NCI-H526 (cell line): ENCODE results near the gene CHPT1.
A peak's percentile ranks its signal among the peaks of the same experiment; 100 is the strongest.

Experiments used
- DNase-seq, 2 experiments: peaks; one replicate each; lab custom pipeline; 2025; lab: John Stamatoyannopoulos, UW

CHPT1 gene

DNA sequence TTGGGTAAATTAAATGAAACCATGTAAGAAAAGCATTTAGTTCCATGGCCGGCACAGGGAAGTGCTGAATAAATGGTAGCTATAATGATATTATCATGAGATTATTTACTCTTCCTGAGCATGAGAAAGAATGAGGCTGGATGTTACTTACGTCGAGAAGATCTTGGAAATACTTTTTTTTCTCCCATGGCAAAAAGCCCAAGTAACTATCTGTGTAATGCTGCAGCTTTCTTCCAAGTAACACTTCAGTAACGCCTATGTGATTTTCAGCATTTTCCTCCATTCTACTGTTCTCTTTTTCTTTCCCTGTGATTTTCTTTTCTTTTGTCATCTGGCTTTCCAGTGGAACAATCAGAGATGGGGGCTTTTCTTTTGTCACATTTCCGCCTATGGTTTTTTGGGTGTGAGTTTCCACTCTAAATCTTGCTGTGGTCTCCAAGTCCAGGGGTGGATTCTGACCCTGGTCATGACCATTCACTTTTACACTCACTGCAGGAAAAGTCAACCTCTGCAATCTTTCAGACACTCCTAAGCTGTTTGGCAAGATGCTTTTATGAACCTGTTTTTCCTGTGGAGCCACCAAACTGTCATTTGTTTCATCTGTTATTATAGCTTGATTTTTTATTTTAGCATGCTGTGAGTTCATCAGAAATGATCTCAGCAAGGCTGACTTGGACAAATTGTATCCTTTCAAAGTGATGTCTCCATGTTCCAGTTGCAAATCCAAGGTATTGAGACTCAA, 66.8 kb downstream of the CHPT1 start:
- DNase-seq: no peak

DNA sequence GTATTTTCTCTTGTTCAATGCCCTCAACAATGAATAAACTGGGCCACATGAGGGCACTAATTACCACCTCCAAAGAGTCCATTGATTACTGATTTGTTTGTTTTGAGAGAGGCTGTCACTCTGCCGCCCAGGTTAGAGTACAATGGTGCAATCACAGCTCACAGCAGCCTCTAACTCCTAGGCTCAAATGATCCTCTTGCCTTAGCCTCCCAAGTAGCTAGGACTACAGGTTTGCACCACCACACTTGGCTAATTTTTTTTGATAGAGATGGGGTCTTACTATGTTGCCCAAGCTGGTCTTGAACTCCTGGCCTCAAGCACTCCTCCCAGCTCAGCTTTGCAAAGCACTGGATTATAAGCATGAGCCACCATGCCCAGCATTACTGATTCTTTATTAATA, 70.1 kb downstream of the CHPT1 start:
- no peak for DNase-seq

DNA sequence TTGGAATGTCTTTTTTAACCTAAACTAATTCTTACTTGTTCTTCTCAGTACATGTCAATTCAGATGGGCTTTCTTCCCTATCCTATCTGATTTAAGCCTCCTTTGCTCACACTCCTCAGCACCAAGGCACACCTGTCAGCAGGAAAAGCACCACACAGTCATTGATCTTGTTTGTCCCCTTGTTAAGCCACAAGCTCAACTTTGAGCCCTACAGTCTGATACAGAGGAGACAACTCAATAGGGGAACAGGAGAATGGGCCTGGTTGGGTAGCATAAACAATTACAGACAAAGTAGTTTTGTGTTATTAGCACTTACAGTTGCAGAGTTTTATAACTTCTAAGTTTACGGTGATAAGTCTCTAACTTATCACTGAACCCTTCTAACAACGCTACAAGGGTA, 71.3 kb downstream of the CHPT1 start:
- no peak for DNase-seq

- DNase-seq: no peak
Measured at GRCh38 chr12:101769865-101770264, 72.4 kb downstream of the CHPT1 start.

DNA sequence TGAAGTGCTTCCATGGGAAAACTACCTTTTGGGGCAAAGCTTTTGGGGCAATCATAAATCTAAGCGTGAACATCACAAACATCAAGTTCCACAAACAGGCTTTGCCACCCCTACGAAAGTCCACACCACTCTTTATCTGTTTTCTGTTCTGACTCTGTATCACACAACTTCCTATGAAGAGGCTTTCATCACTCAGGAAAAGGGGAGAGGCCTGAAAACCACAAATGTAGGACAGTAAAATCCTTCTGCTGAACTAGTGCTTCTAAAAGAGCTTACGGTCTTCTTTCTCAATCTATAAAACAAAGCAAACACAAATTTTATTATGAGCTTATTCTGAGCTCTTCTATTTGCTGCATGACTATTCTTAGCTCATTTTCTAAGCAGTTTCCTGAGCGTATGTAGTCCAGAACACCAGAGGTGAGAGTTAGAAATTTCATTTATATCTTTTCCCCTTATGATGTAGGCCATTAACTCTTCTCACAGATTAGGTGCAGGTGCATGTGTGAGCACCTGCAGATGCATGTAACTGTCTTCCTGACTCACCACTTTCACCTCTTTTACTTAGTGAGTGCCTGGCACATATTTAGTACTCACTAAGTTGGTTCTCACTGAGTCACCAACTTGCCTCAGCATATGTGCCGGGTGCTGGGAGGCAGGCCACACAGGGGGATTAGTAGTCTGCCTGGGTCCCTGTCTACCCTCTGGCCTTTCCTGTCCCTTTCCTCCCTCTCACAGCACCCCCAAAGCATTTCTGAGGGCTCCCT, 74.8 kb downstream of the CHPT1 start:
- DNase-seq: no peak

DNA sequence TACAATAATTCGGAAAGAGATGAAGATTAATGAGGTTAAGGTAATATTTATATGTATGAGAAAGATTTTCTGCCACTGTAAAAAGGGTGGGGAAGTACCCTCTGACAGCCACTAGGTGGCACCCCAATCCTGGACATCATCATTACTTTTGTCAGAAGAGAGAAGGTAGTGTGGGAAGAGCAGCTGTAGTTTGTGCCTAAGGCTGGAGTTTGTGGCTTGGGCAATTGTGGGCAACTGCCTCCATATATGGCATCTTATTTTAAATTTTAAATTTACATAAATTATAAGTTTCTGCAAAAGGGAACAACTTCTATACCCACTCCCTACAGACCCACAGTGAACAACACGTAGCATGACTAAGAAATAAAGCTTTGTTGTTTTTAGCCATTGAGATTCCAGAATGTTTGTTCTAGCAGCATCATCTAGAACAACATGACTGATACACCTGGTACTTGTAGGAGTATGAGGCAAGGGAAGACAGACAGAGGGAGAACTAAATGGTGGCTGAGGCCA, 76.3 kb downstream of the CHPT1 start:
- DNase-seq: peak; percentile 32 to 69

- no peak for DNase-seq
Measured at GRCh38 chr12:101775816-101776215, 78.4 kb downstream of the CHPT1 start.

DNA sequence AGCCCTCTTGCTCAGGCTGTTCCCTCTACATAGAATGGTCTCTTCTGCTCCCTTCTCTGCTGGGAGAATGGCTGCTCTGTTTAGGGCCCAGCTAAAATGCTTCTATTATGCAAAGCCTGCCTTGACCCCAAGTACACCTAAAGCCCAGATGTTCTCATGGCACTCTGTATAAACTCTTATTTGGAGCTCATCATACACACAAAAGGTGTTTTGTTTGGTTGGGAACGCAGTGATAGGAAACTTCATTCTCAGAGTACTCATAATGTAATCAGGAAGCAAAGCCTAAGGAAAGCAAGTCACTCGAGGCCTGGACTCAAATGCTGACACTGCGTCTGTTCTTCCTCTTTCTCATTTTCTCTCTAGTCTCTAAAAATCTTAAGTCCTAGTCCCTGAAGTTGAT, 80.0 kb downstream of the CHPT1 start:
- no peak for DNase-seq

DNA sequence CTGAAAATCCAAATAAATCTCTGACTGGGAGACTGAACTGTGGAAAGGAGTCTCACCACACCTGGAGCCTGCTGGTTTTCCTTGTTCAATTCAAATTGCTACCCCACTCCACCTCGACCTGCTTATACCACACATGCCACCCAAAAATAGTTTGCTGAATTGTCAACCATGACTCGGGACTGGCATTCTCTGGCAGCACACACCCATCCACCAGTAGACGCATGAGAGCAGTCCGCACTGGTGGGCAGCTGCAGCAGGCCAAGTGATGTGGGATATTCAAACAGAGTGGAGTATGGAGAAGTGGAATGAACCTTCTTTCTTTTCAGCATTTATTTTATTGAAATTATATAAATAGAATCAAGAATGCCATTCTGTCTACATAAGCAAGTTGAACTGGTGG, 80.5 kb downstream of the CHPT1 start:
- DNase-seq: no peak
